K562 (cell line): ENCODE data around the gene MKNK1. TPM values are rescaled to one million over a fixed set of nuclear protein-coding genes. Genes with fewer than 3 reads are reported as not detected.

Experiments used
- ATAC-seq: fragments of 200-7000 bp; cut with Tn5 transposase; 3 replicates; pipeline ENCODE4 v1.9.1; 2020; ENCODE audit warnings: moderate library complexity
- BruUV-seq: library from RNA; stranded (reverse); fragments of 400-500 nt; replicated peaks from 2 replicates; lab custom pipeline; 2021; lab: Mats Ljungman, UMichigan
- CTCF ChIA-PET: fragments of 300-600 bp; formaldehyde crosslinking; extraction: SDS; loops from one replicate; lab custom pipeline; 2021; ENCODE audit warnings: low intra/inter-chr PET ratio; lab: Yijun Ruan, JAX
- POLR2A ChIA-PET: fragments of 300-600, 350-650 bp; sonication (Branson Sonifier 250); formaldehyde crosslinking; extraction: SDS; loops from one replicate; lab custom pipeline; 2021; ENCODE audit warnings: antibody characterized with exemption, inconsistent platforms; lab: Yijun Ruan, JAX
- DNase-seq, 4 experiments: peaks; one replicate each; pipeline versions ENCODE4 v3.0.0 to v3.0.0-alpha.2; 2011 to 2018; ENCODE audit warnings: low spot score in 3 of 4, mixed read lengths in 3 of 4; ENCODE audit errors: extremely low read depth in 1 of 4
- FAIRE-seq: peaks from 2 replicates; lab custom pipeline; 2011; peaks lifted over from hg19 to GRCh38; lab: Jason Lieb, UNC
- H2AFZ ChIP-seq: 2 replicates; pipeline ENCODE4 v1.6.0; 2011; ENCODE audit warnings: low read depth, low read length, control low read depth, inconsistent platforms
- H3K27ac ChIP-seq: fragments of 200-600 bp; 3 replicates; pipeline ENCODE4 v1.8.0; 2011; ENCODE audit warnings: low read depth, mild to moderate bottlenecking, control low read depth, inconsistent platforms, low read length, moderate library complexity, mixed read lengths; ENCODE audit errors: extremely low read depth
- H3K27me3 ChIP-seq, 2 experiments: fragments of 300-600 bp in 1 of 2; 2 replicates in 1 of 2; 3 replicates in 1 of 2; pipeline versions ENCODE4 v1.6.0 to v1.8.0; 2011; ENCODE audit warnings: inconsistent platforms in 2 of 2, low read length in 2 of 2, mild to moderate bottlenecking in 1 of 2, mixed read lengths in 1 of 2, moderate library complexity in 1 of 2; ENCODE audit not compliant: control insufficient read depth in 2 of 2, insufficient read depth in 2 of 2
- H3K36me3 ChIP-seq: fragments of 300-600 bp; 3 replicates; pipeline ENCODE4 v1.8.0; 2011; ENCODE audit warnings: mild to moderate bottlenecking, low read length, inconsistent platforms; ENCODE audit not compliant: control insufficient read depth, insufficient read depth
- H3K4me1 ChIP-seq, 2 experiments: fragments of 200-600 bp in 1 of 2; replicated peaks in 1 of 2; 2 replicates in 1 of 2; 3 replicates in 1 of 2; pipeline versions ENCODE4 v1.5.1 to v1.8.0; 2011; ENCODE audit warnings: inconsistent platforms in 2 of 2, low read length in 2 of 2, mild to moderate bottlenecking in 1 of 2, mixed read lengths in 1 of 2, moderate library complexity in 1 of 2; ENCODE audit not compliant: control insufficient read depth in 2 of 2, insufficient read depth in 2 of 2
- H3K4me2 ChIP-seq: 2 replicates; pipeline ENCODE4 v1.6.1; 2011; ENCODE audit warnings: low read length, control low read depth, inconsistent platforms, mixed read lengths; ENCODE audit not compliant: insufficient read depth
- H3K4me3 ChIP-seq: fragments of 200-600 bp; sonication (generic), shearing (Covaris generic); 2 replicates; pipeline ENCODE4 v1.5.1; 2016; ENCODE audit warnings: control low read depth, inconsistent platforms
- H3K79me2 ChIP-seq: fragments of 200-600 bp; 3 replicates; pipeline ENCODE4 v1.8.0; 2011; ENCODE audit warnings: low read length, inconsistent platforms; ENCODE audit not compliant: control insufficient read depth, insufficient read depth
- H3K9ac ChIP-seq, 2 experiments: 2 replicates each; pipeline versions ENCODE4 v1.6.0 to v1.6.1; 2011; ENCODE audit warnings: low read depth in 2 of 2, low read length in 2 of 2, control low read depth in 1 of 2, inconsistent platforms in 1 of 2, mild to moderate bottlenecking in 1 of 2, mixed read lengths in 1 of 2; ENCODE audit not compliant: insufficient read depth in 1 of 2
- H3K9me1 ChIP-seq: one replicate; pipeline ENCODE4 v1.6.0; 2011; ENCODE audit warnings: inconsistent platforms, mild to moderate bottlenecking, low read length, moderate library complexity; ENCODE audit not compliant: control insufficient read depth, insufficient read depth
- H3K9me3 ChIP-seq: replicated peaks from 2 replicates; pipeline ENCODE4 v1.5.1; 2011; ENCODE audit warnings: low read depth, low read length, inconsistent platforms; ENCODE audit not compliant: control insufficient read depth, insufficient read depth
- H4K20me1 ChIP-seq: replicated peaks from 2 replicates; pipeline ENCODE4 v1.6.1; 2011; ENCODE audit warnings: low read length, inconsistent platforms, mixed read lengths; ENCODE audit not compliant: control insufficient read depth, insufficient read depth
- CAMTA2 ChIP-seq: fragments of 250-450 bp; sonication (Bioruptor Pico); conservative IDR thresholded peaks from 2 replicates; pipeline ENCODE4 v1.5.1; 2022
- CHD2 ChIP-seq: IDR thresholded peaks from 2 replicates; pipeline ENCODE4 v1.6.1; 2011; ENCODE audit warnings: low read depth, low read length
- EGR1 ChIP-seq: fragments of 450-650 bp; conservative IDR thresholded peaks from 2 replicates; pipeline ENCODE4 v1.6.1; 2017; ENCODE audit warnings: mild to moderate bottlenecking
- ZNF143 ChIP-seq: sonication (generic); formaldehyde crosslinking; IDR thresholded peaks from 2 replicates; pipeline ENCODE4 v1.9.0; 2022; ENCODE audit warnings: mild to moderate bottlenecking, missing genetic modification reagents
- WGBS: fragments of 100-300 bp; shearing (Covaris generic); methylation state at CpG from one replicate; pipeline ENCODE4 v1.1.6; 2016; ENCODE audit warnings: low coverage, mixed read lengths; ENCODE audit not compliant: insufficient coverage; ENCODE audit errors: missing lambda C conversion rate; 5-methylcytosine and 5-hydroxymethylcytosine counted together
- in situ Hi-C: fragments of 300-500 bp; cut with MboI; formaldehyde crosslinking; loops from 4 replicates; pipeline ENCODE4 v1.15.0; 2018; ENCODE audit warnings: inconsistent platforms, mixed read lengths
- intact Hi-C: fragments of 100-400 bp; cut with micrococcal nuclease; formaldehyde crosslinking; loops from 2 replicates; pipeline ENCODE4 v1.14.2; 2022
- polyA plus RNA-seq, 8 experiments: library from polyadenylated mRNA; depleted of rRNA in 4 of 8; stranded (reverse) in 5 of 8; unstranded in 3 of 8; fragments of >200 nt; fragmentation: Nextera tagmentation in 2 of 8; fragmentation: Illumina TruSeq in 1 of 8; extraction: Ambion mirVana in 2 of 8; extraction: Trizol in 1 of 8; gene quantifications; 2 replicates each; pipeline versions ENCODE4 v1.2.1 to v1.2.3, GENCODE V29; 2011 to 2014; ENCODE audit warnings: inconsistent platforms in 1 of 8, missing spikeins in 1 of 8
- total RNA-seq, 7 experiments: library from RNA; depleted of rRNA in 6 of 7; stranded (reverse); fragments of >200 nt in 6 of 7; fragmentation: Illumina TruSeq in 2 of 7; extraction: Trizol in 2 of 7; gene quantifications; 2 replicates each; pipeline versions ENCODE4 v1.2.1 to v1.2.3, GENCODE V29; 2011 to 2021; ENCODE audit warnings: low replicate concordance in 1 of 7
- TF ChIP-seq, protein P1 (sequence below): sonication (generic); formaldehyde crosslinking; IDR thresholded peaks from 2 replicates; pipeline ENCODE4 v1.8.1; 2023; ENCODE audit warnings: missing genetic modification reagents, mild to moderate bottlenecking, borderline replicate concordance

The MKNK1 gene
- total and polyA plus RNA-seq, 9 of the 15 experiments (the other 6 are each of a cell fraction or from before 2014, with no cell fraction given), result 27.7 to 51.3 (median 43.7) TPM

DNA sequence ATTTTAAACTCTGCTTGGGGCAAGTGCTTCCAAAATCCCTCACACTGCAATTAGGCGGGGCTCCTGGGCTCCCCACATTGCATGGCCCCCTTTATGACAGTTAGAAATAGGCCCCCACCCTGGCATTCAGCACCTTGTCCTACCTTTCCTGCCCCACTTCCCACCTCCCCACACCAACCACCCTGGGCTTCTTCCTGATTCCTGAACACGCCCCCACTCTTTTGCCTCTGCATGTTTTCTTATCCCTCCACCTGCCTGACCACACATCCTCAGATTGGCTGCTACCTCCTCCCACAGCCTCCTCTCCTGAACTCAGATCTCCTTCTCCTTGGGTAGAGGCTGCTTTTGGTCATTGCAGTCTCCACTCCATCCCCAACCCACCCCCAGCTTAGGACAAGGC is 11.0 kb upstream of the MKNK1 start:
- Histone ChIP-seq H3K27me3 (no peaks in the 10 kb centered on the region), H4K20me1 (peaks cover 3% of the 10 kb centered on the region), H3K4me2 (no peak overlapping the region), H3K4me1 (peaks cover 20 to 45% of the 10 kb centered on the region in 2 experiments), H2AFZ (no peak overlapping the region), H3K9me3 (no peaks in the 10 kb centered on the region), H3K36me3 (no peaks in the 10 kb centered on the region), H3K9ac (no peak overlapping the region)
- no peak for DNase-seq
- WGBS, result 93% methylated on average over 2 of the region's 2 CpGs
- TF ChIP-seq CHD2 (no peak), CAMTA2 (CRISPR knock-in tag) (no peak), ZNF143 (CRISPR knock-in tag) (0 out of 2 replicates have a peak, but pooled peaks have one; percentile 0), EGR1 (0 out of 2 replicates have a peak, but pooled peaks have one; percentile 20)
- TF ChIP-seq, protein P1, sequence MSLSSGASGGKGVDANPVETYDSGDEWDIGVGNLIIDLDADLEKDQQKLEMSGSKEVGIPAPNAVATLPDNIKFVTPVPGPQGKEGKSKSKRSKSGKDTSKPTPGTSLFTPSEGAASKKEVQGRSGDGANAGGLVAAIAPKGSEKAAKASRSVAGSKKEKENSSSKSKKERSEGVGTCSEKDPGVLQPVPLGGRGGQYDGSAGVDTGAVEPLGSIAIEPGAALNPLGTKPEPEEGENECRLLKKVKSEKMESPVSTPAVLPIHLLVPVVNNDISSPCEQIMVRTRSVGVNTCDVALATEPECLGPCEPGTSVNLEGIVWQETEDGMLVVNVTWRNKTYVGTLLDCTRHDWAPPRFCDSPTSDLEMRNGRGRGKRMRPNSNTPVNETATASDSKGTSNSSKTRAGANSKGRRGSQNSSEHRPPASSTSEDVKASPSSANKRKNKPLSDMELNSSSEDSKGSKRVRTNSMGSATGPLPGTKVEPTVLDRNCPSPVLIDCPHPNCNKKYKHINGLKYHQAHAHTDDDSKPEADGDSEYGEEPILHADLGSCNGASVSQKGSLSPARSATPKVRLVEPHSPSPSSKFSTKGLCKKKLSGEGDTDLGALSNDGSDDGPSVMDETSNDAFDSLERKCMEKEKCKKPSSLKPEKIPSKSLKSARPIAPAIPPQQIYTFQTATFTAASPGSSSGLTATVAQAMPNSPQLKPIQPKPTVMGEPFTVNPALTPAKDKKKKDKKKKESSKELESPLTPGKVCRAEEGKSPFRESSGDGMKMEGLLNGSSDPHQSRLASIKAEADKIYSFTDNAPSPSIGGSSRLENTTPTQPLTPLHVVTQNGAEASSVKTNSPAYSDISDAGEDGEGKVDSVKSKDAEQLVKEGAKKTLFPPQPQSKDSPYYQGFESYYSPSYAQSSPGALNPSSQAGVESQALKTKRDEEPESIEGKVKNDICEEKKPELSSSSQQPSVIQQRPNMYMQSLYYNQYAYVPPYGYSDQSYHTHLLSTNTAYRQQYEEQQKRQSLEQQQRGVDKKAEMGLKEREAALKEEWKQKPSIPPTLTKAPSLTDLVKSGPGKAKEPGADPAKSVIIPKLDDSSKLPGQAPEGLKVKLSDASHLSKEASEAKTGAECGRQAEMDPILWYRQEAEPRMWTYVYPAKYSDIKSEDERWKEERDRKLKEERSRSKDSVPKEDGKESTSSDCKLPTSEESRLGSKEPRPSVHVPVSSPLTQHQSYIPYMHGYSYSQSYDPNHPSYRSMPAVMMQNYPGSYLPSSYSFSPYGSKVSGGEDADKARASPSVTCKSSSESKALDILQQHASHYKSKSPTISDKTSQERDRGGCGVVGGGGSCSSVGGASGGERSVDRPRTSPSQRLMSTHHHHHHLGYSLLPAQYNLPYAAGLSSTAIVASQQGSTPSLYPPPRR (CRISPR knock-in tag), result no peak
- TF ChIP-seq, all 486 proteins: peak for 2
- ChIA-PET CTCF (no interaction called here), POLR2A (interaction anchor here (0.6 to 3.0 kb wide), 4 partner anchors 9 to 319 kb away, joined by 3 to 38 read pairs (median 8); partner anchors contain the start of gene MKNK1)
- ATAC-seq (no peak), FAIRE-seq (no peak)
- Histone ChIP-seq H3K27ac (no peak overlapping the region), H3K79me2 (peaks cover 4% of the 10 kb centered on the region; the same call in 2 of the 3 replicates), H3K9me1 (peaks cover 3% of the 10 kb centered on the region), H3K4me3 (no peak overlapping the region)
- no TSS peak for BruUV-seq
- intact Hi-C loops, result no loop called here
- in situ Hi-C loops, result loop anchor here (5.0 kb wide), 1 partner anchor 107 kb away; no protein-coding TSS in a partner anchor
